HG03469 (cell line): ENCODE measurements around the gene ACE.

Source experiments
- ATAC-seq: cut with Tn5 transposase; IDR thresholded peaks from one replicate; pipeline ENCODE4 v1.9.1; 2021; ENCODE audit warnings: mild to moderate bottlenecking, moderate library complexity, moderate number of reproducible peaks; ENCODE audit not compliant: unreplicated experiment

Gene ACE

DNA sequence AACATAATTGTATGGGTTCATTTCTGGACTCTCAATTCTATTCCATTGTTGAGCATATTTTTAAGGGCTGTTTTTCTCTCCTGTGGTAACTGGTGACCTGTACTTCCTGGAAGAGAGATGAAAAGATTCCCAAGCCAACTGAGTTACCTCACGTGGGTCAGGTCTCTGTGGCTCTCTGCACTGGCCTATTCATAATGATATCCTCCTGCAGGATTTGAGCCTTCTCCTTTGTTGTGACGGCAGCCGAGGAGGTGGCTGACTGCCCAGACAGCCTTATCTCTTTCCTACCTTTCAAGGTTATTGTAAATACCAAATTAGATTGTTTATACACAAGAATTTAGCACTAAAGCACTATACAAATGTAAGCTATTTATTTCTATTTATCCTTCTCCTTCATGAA, 2.7 kb upstream of the ACE start:
- no peak for ATAC-seq

DNA sequence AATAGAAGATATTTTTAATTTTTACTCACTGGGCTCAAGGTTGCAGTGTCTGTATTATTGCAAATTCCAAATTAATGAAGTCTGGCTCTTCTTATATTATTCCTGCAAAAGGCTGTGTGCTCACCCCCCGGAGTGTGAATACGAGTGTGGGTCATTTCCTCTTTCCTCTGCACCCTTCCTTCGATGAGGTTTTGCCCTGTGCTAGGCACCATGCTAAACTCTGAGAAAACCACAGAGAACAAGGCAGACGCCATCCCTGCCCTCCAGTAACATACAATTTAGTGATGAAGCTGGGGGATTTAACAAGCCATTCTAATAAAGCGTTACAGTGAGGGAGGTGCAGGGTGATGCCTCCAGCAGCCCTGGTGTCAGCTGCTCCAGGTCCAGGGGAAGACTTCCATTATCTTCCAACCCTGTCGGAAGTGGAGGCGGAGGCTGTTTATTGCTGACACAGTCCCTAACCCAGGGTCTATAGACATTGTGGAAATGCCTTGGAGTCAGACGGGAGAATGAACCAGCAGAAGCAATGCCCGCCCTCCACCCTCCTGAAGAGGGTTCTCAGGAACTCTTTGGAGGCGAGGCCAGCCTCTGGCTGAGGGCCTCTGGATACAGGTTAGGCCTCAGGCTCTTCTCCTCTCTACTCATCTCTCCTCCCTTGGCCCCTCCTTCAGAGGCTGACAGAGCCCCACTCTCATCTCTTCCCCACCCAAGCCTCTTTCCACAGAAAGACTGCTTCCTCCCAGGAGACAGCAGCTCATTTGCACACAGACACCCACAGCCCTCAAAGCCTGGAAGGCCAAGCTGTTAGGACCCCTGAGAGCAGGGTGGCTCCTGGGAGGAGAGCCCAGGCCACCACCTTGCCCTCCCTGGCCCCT, 2.0 kb upstream of the ACE start:
- no peak for ATAC-seq

- no peak for ATAC-seq
Measured at GRCh38 chr17:63475491-63476412, 1.1 kb upstream of the ACE start.

DNA sequence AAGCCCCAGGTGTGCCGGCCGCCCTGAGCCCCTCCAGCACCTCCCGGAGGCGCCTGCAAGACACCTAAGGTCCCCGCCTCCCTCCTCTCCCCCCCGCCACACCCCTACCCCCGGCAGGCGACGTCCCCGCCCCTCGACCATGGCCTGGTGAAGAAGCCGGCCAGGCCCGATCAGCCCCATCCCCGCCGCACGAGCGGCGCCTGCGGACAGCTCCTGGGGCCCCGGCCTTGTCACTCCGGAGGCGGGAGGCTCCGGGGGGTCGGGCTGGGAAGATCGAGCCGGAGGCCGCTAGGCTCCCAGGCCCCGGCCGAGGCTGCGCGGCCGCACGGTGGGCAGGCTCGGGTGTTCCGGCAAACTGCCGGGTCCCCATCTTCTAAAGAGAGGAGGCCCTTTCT, 405 bp upstream of the ACE start:
- no peak for ATAC-seq

GRCh38 chr17:63477480-63478440, 899 bp downstream of the ACE start:
- ATAC-seq = no peak

DNA sequence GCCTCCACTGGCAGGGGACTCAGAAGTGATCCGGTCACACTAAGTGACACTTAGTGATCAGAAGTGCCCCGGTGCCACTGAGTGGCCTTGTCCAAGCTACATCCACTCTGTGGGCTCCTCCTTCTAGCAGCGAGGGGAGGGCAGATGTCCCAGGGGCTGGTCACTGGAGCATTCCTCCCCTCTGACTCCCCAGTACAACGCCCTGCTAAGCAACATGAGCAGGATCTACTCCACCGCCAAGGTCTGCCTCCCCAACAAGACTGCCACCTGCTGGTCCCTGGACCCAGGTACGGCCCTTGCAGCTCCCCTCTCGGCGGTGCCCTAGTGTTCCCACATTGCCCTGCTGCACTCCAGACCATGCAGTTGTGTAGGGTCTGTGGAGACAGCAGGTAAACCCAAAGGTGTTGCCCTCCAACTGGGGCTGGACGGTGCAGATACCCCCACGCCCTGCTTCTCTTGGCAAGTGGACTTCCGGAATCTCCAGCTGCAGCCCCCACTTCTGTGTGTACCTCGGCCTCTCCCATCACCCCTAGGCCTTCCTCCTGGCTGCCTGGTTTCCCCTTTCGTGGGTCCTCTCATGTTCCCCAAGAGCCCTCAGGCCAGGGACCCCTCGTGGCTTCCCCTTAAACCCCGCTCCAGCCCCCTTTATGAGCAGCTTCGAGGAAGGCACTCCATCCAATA, 2.1 kb downstream of the ACE start:
- no peak for ATAC-seq

GRCh38 chr17:63479495-63480184, 2.8 kb downstream of the ACE start:
- ATAC-seq = no peak

DNA sequence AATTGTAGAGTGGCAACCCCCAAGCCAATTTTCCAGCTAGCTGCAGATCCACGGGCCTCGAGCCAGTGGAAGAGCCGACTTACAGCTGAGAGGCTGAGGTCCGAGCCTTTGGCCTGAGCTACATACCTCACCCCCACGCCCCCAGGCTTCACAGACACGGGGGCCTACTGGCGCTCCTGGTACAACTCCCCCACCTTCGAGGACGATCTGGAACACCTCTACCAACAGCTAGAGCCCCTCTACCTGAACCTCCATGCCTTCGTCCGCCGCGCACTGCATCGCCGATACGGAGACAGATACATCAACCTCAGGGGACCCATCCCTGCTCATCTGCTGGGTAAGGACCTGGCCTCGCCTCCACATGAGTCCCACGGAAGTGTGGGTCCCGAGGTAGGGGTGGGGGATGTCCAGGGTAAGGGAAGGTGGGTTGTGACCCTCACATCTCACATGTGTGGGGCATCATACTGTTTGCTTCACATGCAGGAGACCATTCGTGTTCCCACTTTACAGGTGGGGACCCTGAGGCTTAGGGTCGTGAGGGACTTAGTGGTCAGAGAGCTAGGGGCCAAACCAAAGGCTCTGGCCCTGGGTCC, 3.4 kb downstream of the ACE start:
- ATAC-seq = no peak

GRCh38 chr17:63480826-63481487, 4.1 kb downstream of the ACE start:
- no peak for ATAC-seq

GRCh38 chr17:63481488-63481870, 4.6 kb downstream of the ACE start:
- ATAC-seq = no peak

DNA sequence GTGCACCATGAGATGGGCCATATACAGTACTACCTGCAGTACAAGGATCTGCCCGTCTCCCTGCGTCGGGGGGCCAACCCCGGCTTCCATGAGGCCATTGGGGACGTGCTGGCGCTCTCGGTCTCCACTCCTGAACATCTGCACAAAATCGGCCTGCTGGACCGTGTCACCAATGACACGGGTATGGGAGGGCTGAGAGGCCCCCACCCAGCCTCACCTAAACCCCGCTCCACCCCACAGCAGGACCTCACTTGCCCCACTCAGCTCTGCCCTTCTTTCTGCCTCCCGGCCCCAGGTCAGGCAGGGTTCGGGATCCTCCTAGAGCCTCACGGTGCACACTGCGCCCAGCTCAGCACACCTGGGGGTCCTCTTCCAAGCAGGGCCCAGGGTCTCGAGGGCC, 5.6 kb downstream of the ACE start:
- no peak for ATAC-seq

DNA sequence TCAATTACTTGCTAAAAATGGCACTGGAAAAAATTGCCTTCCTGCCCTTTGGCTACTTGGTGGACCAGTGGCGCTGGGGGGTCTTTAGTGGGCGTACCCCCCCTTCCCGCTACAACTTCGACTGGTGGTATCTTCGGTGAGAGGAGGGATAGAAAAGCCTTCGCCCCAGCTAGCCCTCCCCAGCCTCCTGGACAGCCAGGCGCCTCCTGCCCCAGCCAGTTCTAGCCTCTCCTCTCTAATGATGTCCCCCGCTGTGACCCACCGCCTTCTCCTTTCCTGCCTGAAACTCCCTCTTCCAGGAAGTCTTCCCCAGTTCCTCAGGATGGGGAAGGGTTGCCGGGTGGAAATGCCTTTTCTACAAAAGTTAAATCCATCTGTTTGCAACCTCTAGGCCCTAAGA, 6.2 kb downstream of the ACE start:
- no peak for ATAC-seq

GRCh38 chr17:63483655-63484575, 7.1 kb downstream of the ACE start:
- no peak for ATAC-seq

DNA sequence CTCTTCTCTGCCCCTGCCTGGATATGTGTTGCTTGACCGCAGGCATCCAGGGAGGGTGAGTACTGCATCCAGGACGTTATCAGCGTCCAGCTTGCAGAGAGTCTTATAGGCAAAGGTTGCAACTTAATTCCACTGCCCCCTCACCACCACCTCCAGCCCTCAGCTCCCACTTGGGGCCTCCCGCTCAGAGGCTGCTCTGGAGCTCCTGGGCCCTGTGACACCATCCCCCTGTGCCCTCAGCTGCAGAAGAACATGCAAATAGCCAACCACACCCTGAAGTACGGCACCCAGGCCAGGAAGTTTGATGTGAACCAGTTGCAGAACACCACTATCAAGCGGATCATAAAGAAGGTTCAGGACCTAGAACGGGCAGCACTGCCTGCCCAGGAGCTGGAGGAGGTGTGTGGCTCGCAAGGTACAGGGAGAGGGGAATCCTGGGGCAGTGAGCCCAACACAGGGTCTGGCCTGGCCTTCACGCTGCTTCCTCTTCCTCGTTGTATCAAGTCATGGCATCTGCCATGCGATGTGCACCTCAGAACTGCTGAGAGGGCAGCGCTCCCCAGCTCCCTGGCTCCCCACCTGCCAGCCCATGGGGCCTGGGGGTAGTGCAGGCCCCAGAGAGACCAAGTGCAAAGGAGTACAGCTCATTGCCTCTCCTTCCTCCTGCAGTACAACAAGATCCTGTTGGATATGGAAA, 9.6 kb downstream of the ACE start:
- ATAC-seq = no peak

- no peak for ATAC-seq
Measured at GRCh38 chr17:63487014-63487339, 10.1 kb downstream of the ACE start.

GRCh38 chr17:63488851-63489250, 12.0 kb downstream of the ACE start:
- no peak for ATAC-seq

- no peak for ATAC-seq
Measured at GRCh38 chr17:63489291-63489690, 12.4 kb downstream of the ACE start.
